ENCODE results near the gene SPDYE1. TPM values are rescaled to one million over a fixed set of nuclear protein-coding genes. Genes with fewer than 3 reads are reported as not detected.
"Not testable (repeated sequence)": the region's sequence is repeated elsewhere in the genome, so short reads cannot be mapped to it uniquely, and the experiment has no call there.

SPDYE1 gene
- total RNA-seq, 1 donor, result not detected

DNA sequence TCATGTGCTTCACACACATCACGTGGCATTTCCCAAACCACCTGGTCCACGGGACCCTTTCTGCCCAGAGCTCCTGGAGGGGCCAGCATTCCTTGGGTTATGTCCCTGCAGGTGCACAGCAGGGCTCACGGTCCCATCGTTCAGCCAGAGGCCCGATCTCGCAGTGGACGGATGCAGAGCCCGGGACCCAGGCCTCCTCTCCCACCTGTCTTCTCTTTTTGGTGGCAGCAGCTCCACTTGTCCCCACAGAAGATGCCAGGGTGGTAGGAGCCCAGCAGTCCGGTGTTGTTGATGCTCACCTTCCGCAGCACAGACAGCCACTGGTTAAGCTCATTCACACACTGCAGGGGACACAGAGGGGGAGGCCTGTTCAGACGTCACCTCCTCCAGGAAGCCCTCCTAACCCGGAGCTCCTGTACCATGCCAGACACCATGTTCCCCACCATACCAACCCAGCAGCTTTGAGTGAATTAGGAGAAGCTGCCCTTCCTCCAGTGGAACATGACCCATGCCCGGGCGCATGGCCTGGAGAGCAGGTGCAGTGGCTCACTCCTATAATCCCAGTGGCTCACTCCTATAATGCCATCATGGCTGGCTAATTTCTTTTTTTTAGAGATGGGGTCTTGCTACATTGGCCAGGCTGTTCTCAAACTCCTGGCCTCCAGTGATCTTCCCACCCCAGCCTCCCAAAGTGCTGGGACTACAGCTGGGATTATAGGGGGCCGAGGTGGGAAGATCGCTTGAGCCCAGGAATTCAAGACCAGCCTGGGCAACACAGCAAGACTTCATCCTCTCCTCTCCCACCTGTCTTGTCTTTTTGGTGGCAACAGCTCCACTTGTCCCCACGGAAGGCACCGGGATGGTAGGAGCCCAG is 36.5 kb downstream of the SPDYE1 start:
- H3K36me3 ChIP-seq (ENCODE audit: insufficient read depth, low read length); H3K4me2 ChIP-seq (ENCODE audit: insufficient read depth, low read length); H3K27me3 ChIP-seq (ENCODE audit: insufficient read depth, low read length); DNase-seq (ENCODE audit: insufficient read length, low spot score, missing footprints); H3K27ac ChIP-seq (ENCODE audit: low read depth, low read length); H4K20me1 ChIP-seq (ENCODE audit: insufficient read depth, low read length); H3K9me3 ChIP-seq (ENCODE audit: low read depth, low read length); H2AFZ ChIP-seq (ENCODE audit: low read length); H3K4me1 ChIP-seq (ENCODE audit: insufficient read depth, low read length); H3K4me3 ChIP-seq (ENCODE audit: insufficient read depth, low read length); H3K79me2 ChIP-seq (ENCODE audit: insufficient read depth, low read length): not testable (repeated sequence)

DNA sequence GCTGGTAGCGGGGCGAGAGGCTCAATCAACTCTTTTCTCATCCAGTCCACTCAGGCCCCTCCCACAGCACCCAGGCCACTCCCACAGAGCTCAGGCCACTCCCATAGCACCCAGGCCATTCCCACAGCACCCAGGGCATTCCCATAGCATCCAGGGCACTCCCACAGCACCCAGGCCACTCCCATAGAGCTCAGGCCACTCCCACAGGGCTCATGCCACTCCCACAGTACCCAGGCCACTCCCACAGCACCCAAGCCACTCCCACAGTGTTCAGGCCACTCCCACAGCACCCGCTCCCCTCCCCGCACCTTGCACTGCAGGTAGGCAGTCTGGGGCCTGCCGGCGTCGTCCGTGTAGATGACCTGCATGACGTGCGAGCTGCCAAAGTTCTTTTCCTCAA is 38.7 kb downstream of the SPDYE1 start:
- not testable (repeated sequence) for H3K27ac ChIP-seq (ENCODE audit: low read depth, low read length); H3K4me1 ChIP-seq (ENCODE audit: insufficient read depth, low read length); H3K79me2 ChIP-seq (ENCODE audit: insufficient read depth, low read length); DNase-seq (ENCODE audit: insufficient read length, low spot score, missing footprints); H3K4me2 ChIP-seq (ENCODE audit: insufficient read depth, low read length); H3K4me3 ChIP-seq (ENCODE audit: insufficient read depth, low read length); H3K27me3 ChIP-seq (ENCODE audit: insufficient read depth, low read length); H4K20me1 ChIP-seq (ENCODE audit: insufficient read depth, low read length); H3K36me3 ChIP-seq (ENCODE audit: insufficient read depth, low read length); H3K9me3 ChIP-seq (ENCODE audit: low read depth, low read length); H2AFZ ChIP-seq (ENCODE audit: low read length)

DNA sequence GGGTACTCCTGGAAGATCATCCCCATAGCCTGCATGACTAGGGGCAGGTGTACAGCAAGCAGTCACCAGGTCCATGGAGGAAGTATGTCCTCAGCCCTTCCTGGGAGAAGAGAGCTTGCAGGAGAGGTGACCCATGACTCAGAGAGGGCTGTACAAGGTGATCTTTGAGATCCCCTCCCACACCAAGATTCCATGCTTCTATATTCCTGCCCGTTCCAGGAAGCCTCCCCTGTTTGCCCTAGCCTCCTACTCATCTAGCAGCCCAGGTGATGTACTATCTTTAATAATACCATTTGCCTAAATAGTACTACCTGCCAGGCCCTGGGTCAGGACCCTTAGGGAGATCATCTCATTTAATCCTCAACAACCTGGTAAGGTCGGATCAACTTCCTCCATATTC is 40.3 kb downstream of the SPDYE1 start:
- H3K79me2 ChIP-seq (ENCODE audit: insufficient read depth, low read length); H3K4me2 ChIP-seq (ENCODE audit: insufficient read depth, low read length); H3K27me3 ChIP-seq (ENCODE audit: insufficient read depth, low read length); H3K4me3 ChIP-seq (ENCODE audit: insufficient read depth, low read length); H2AFZ ChIP-seq (ENCODE audit: low read length); H3K36me3 ChIP-seq (ENCODE audit: insufficient read depth, low read length); H3K27ac ChIP-seq (ENCODE audit: low read depth, low read length); H3K4me1 ChIP-seq (ENCODE audit: insufficient read depth, low read length); H3K9me3 ChIP-seq (ENCODE audit: low read depth, low read length); H4K20me1 ChIP-seq (ENCODE audit: insufficient read depth, low read length): not testable (repeated sequence)
- DNase-seq (ENCODE audit: insufficient read length, low spot score, missing footprints), result peak; percentile 73

GRCh38 chr7:44038553-44038952 is 40.9 kb downstream of the SPDYE1 start:
- H3K4me3 ChIP-seq (ENCODE audit: insufficient read depth, low read length); H4K20me1 ChIP-seq (ENCODE audit: insufficient read depth, low read length); H3K4me2 ChIP-seq (ENCODE audit: insufficient read depth, low read length); H3K4me1 ChIP-seq (ENCODE audit: insufficient read depth, low read length); DNase-seq (ENCODE audit: insufficient read length, low spot score, missing footprints); H3K36me3 ChIP-seq (ENCODE audit: insufficient read depth, low read length); H3K27ac ChIP-seq (ENCODE audit: low read depth, low read length); H3K9me3 ChIP-seq (ENCODE audit: low read depth, low read length); H2AFZ ChIP-seq (ENCODE audit: low read length); H3K79me2 ChIP-seq (ENCODE audit: insufficient read depth, low read length); H3K27me3 ChIP-seq (ENCODE audit: insufficient read depth, low read length): not testable (repeated sequence)

DNA sequence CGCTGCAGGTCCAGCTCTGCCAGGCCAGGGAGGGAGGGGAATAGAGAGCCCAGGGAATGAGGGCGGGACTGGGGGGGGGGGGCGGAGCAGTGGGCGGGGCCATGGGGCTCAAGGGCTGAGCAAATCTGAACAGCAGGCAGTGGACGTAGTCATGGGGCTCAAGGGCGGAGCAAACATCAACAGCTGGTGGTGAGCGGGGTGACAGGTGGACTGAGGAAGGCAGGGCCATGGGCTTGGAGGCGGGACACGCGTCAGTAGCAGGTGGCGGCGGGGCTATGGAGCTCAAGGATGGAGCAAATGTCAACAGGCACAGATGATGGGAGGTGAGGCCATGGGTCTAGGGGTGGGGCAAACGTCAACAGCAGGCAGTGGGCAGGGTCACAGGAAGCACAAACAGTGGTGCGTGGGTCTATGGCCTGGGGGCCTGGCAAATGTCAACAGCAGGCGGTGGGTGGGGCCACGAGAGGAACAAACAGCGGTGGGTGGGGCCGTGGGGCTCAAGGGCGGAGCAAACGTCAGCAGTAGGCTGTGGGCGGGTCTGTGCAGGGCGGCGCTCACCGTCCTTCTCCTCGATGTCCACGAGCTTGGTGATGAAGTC is 41.4 kb downstream of the SPDYE1 start:
- H3K27ac ChIP-seq (ENCODE audit: low read depth, low read length); H3K36me3 ChIP-seq (ENCODE audit: insufficient read depth, low read length); H4K20me1 ChIP-seq (ENCODE audit: insufficient read depth, low read length); H3K4me2 ChIP-seq (ENCODE audit: insufficient read depth, low read length); DNase-seq (ENCODE audit: insufficient read length, low spot score, missing footprints); H3K27me3 ChIP-seq (ENCODE audit: insufficient read depth, low read length); H3K4me1 ChIP-seq (ENCODE audit: insufficient read depth, low read length); H3K4me3 ChIP-seq (ENCODE audit: insufficient read depth, low read length); H3K9me3 ChIP-seq (ENCODE audit: low read depth, low read length); H3K79me2 ChIP-seq (ENCODE audit: insufficient read depth, low read length): not testable (repeated sequence)
- H2AFZ ChIP-seq (ENCODE audit: low read length), result peak overlapping the region; percentile 14

- H3K27ac ChIP-seq (ENCODE audit: low read depth, low read length); H3K4me1 ChIP-seq (ENCODE audit: insufficient read depth, low read length); H2AFZ ChIP-seq (ENCODE audit: low read length); H3K4me3 ChIP-seq (ENCODE audit: insufficient read depth, low read length); H3K9me3 ChIP-seq (ENCODE audit: low read depth, low read length); H3K79me2 ChIP-seq (ENCODE audit: insufficient read depth, low read length); DNase-seq (ENCODE audit: insufficient read length, low spot score, missing footprints); H3K27me3 ChIP-seq (ENCODE audit: insufficient read depth, low read length); H3K36me3 ChIP-seq (ENCODE audit: insufficient read depth, low read length); H4K20me1 ChIP-seq (ENCODE audit: insufficient read depth, low read length): not testable (repeated sequence)
- H3K4me2 ChIP-seq (ENCODE audit: insufficient read depth, low read length), result peak overlapping the region; percentile 23
Observed at GRCh38 chr7:44039800-44040492, 42.2 kb downstream of the SPDYE1 start.

DNA sequence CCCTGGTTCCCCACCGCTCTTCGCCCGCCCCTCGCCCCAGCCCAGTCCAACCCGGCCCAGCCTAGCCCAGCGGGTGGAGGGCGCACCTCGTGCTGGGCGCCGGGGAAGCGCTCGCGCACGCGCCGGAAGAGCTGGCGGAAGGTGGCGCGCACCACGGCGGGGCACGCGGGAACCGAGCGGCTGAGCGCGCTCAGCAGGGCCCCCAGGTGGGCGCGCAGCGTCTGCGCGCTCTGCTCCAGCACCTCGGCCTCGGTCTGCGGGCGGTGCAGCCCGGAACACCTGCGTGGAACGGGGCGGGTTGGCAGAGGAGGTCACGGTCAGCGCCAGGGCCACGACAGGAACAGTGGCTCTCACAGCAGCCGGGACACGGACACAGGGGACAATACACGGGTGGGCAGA is 42.8 kb downstream of the SPDYE1 start:
- peak overlapping the region; percentile 23 for H3K4me2 ChIP-seq (ENCODE audit: insufficient read depth, low read length)
- peak overlapping the region; percentile 30 for H3K4me3 ChIP-seq (ENCODE audit: insufficient read depth, low read length)
- H3K9me3 ChIP-seq (ENCODE audit: low read depth, low read length); H3K4me1 ChIP-seq (ENCODE audit: insufficient read depth, low read length); H3K27ac ChIP-seq (ENCODE audit: low read depth, low read length); DNase-seq (ENCODE audit: insufficient read length, low spot score, missing footprints); H3K27me3 ChIP-seq (ENCODE audit: insufficient read depth, low read length); H3K36me3 ChIP-seq (ENCODE audit: insufficient read depth, low read length); H2AFZ ChIP-seq (ENCODE audit: low read length); H4K20me1 ChIP-seq (ENCODE audit: insufficient read depth, low read length): not testable (repeated sequence)
- peaks cover 15% of the 10 kb centered on the region for H3K79me2 ChIP-seq (ENCODE audit: insufficient read depth, low read length)
